Lower lobe of right lung (tissue), 2 donors: ENCODE results near the gene OSM. TPM values are rescaled to one million over a fixed set of nuclear protein-coding genes. Genes with fewer than 3 reads are reported as not detected.
A peak's percentile ranks its signal among the peaks of the same experiment; 100 is the strongest.

Experiments used
- ATAC-seq, 2 donors: fragments of 200-7000 bp; cut with Tn5 transposase; one replicate each; pipeline ENCODE4 v1.9.1; 2020 to 2022; ENCODE audit warnings: mild to moderate bottlenecking in 2 of 2, moderate library complexity in 2 of 2
- DNase-seq: peaks from one replicate; pipeline ENCODE4 v3.0.0-alpha.2; 2020
- H3K27ac ChIP-seq: fragments of 200-600 bp; one replicate; pipeline ENCODE4 v1.8.0; 2022
- H3K27me3 ChIP-seq: fragments of 200-600 bp; one replicate; pipeline ENCODE4 v1.8.0; 2022; ENCODE audit warnings: low read depth
- H3K36me3 ChIP-seq: fragments of 200-600 bp; one replicate; pipeline ENCODE4 v1.8.0; 2022; ENCODE audit warnings: mild to moderate bottlenecking
- H3K4me1 ChIP-seq: fragments of 200-600 bp; one replicate; pipeline ENCODE4 v1.8.0; 2022
- H3K4me3 ChIP-seq: fragments of 200-600 bp; one replicate; pipeline ENCODE4 v1.8.0; 2022; ENCODE audit warnings: mild to moderate bottlenecking
- H3K9me3 ChIP-seq: fragments of 200-600 bp; one replicate; pipeline ENCODE4 v1.8.0; 2022
- intact Hi-C: fragments of 100-400 bp; cut with DNase I; formaldehyde crosslinking; loops from one replicate; pipeline ENCODE4 v1.11.0; 2022
- total RNA-seq: library from RNA; stranded (reverse); fragmentation: NEBNext Ultra II Directional; extraction: Animal tissue kit (Norgen Biotek cat#: 25700); gene quantifications from one replicate; pipeline ENCODE4 v1.2.1, GENCODE V29; 2021
- TF ChIP-seq, protein P1 (sequence below): fragments of 200-600 bp; IDR thresholded peaks from one replicate; pipeline ENCODE4 v1.8.0; 2022; ENCODE audit warnings: antibody characterized with exemption, mild to moderate bottlenecking
- donor health status: DM: no; HTN: yes; CAD: no; lungs with severe emphysema.

Gene OSM
- total RNA-seq, 1 donor from 2014 or later = 1.1 TPM

DNA sequence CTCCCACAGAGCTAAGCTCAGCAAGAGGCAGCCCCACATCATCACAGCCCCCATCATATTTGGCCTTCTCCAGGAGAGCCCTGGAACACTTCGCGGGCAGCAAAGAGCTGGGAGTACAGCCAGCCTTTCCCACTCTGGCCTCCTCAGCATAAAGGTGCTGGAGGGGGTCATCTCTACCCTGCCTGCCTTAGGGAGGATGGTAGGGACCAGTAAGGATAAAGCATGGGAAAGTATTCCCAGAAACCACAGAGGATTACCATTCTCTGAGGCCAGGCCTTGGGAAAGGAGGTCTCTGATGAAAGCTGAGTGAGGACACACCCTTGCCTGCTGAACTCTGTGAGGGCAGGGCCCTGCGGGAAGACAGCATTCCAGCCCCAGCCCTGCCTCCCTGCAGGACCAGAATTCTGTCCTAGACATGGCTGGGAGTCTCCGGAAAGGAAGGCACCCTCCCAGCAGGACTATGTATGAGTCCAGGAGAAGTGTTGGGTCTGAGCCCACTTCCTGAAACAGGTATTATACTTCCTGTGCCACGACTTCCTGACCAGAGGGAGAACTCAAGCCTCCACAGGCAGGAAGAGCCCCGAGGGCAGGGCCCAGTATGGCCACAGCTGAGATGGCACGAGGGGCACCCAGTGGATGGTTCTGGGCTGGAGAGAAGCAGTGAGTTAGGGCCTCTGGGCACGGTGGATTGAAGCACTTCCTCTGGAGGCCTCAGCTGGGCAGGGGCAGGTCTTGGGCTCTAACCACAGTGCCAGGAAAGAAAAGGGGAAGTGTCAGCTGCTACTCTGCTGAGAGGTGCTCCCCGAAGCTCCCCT, 35.6 kb upstream of the OSM start:
- ATAC-seq (peak; percentile 18 to 57), DNase-seq (peak; percentile 79)
- H3K9me3 ChIP-seq = no peaks in the 10 kb centered on the region
- intact Hi-C loops = no loop called here
- peak overlapping the region; percentile 91 for H3K27ac ChIP-seq
- H3K27me3 ChIP-seq = no peaks in the 10 kb centered on the region
- H3K4me3 ChIP-seq = peak overlapping the region; percentile 14
- H3K4me1 ChIP-seq = peaks cover 97% of the 10 kb centered on the region
- TF ChIP-seq, protein P1, sequence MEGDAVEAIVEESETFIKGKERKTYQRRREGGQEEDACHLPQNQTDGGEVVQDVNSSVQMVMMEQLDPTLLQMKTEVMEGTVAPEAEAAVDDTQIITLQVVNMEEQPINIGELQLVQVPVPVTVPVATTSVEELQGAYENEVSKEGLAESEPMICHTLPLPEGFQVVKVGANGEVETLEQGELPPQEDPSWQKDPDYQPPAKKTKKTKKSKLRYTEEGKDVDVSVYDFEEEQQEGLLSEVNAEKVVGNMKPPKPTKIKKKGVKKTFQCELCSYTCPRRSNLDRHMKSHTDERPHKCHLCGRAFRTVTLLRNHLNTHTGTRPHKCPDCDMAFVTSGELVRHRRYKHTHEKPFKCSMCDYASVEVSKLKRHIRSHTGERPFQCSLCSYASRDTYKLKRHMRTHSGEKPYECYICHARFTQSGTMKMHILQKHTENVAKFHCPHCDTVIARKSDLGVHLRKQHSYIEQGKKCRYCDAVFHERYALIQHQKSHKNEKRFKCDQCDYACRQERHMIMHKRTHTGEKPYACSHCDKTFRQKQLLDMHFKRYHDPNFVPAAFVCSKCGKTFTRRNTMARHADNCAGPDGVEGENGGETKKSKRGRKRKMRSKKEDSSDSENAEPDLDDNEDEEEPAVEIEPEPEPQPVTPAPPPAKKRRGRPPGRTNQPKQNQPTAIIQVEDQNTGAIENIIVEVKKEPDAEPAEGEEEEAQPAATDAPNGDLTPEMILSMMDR = no peak
- peaks cover 59% of the 10 kb centered on the region for H3K36me3 ChIP-seq

DNA sequence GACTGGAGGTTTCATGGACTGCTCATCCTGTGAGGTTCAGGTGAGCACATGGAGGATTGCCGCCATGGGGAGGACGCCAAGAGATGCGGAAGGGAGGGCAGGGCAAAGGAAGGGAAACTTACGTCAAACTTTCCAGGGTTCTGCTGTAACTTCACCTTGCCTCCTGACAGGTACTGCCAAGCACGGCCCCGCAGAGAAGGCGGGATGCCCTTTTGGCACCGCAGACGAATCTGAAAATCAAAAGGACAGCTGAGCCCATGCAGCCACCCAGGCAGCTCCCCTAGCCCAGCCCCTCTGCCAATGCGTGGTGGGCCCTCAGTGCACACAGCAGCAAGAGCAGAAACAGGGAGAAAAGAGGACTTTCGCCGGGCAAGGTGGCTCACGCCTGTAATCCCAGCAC, 32.7 kb upstream of the OSM start:
- intact Hi-C loops = no loop called here
- peaks cover 84% of the 10 kb centered on the region for H3K36me3 ChIP-seq
- no peak overlapping the region for H3K4me3 ChIP-seq
- DNase-seq = no peak
- no peaks in the 10 kb centered on the region for H3K27me3 ChIP-seq
- ATAC-seq = no peak
- peaks cover 75% of the 10 kb centered on the region for H3K4me1 ChIP-seq
- H3K9me3 ChIP-seq = no peaks in the 10 kb centered on the region
- peak overlapping the region; percentile 67 for H3K27ac ChIP-seq
- TF ChIP-seq, protein P1 = no peak

DNA sequence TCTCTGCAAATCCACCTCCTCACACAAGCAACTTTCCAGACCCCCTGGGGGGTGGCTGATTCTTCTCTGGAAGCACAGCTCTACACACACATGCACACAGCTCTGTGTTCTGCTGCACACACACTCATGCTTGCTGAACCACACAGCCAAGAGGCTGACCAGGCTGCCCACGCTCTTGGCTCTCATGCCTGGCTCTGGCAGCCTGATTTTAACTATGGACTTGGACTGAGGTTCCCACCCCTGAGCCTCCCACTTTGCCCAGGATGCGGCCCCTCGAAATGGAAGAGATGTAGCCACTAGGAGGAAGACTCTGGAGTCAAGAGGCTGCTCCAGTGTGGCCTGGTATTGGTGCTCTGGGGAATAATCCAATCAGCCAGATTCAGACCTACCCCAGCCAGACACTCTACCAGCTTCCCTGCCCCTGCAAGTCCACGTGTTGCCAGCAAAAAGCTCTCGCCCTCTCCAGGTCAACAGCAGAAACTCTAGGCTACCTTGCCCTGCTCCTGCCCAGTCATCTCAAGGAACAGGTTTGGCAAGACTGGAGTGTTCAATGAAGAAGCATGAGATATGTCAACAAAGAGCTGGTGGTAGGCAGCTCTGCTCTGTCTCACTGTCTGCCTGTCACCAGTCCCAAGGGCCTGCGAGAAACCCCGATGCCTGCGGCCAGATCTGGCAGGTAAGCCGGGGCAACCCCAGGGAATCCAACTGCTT, 31.5 kb upstream of the OSM start:
- Histone ChIP-seq H3K4me3 (no peak overlapping the region), H3K27ac (peak overlapping the region; percentile 67), H3K36me3 (peaks cover 89% of the 10 kb centered on the region), H3K27me3 (no peaks in the 10 kb centered on the region), H3K9me3 (no peaks in the 10 kb centered on the region), H3K4me1 (peaks cover 64% of the 10 kb centered on the region)
- intact Hi-C loops = no loop called here
- ATAC-seq = peak; percentile 75 to 83
- peak; percentile 70 for DNase-seq
- TF ChIP-seq, protein P1 = no peak

DNA sequence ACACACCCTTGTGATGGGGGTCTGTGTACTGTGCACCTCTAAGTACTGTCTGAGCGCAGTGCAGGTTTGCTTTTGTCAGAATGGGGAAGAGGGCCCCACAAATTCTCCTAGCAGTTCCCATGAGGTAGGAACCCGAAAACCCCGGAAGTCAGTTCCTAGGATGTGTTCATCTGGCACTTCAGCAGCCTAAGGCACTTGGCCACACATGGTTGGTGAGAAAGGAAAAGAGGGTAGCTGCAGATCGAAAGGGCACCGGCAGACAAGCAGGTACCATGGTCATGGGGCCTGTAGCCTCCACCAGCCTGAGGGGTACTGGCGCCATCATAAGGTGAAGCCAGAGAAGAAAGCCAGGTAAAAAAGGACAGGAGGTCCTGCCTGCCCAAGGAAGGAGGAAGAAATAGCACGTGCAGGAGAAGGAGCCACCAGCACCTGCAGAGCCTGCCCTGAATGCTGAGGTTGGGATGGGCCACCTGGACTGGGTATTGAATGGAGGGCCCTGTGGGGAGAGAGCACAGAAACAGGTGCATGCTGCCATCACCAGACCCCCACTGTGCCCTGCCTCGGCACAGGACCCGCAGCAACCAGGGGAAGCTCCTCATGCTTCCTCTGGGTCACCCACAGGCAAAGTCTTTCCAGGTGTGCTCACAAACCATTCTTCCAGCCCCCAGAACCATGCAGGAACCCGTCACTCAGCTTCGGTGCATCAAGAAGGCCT, 30.8 kb upstream of the OSM start:
- no peak overlapping the region for H3K4me3 ChIP-seq
- TF ChIP-seq, protein P1 = no peak
- peaks cover 94% of the 10 kb centered on the region for H3K36me3 ChIP-seq
- ATAC-seq = no peak
- peak overlapping the region; percentile 67 for H3K27ac ChIP-seq
- H3K27me3 ChIP-seq = no peaks in the 10 kb centered on the region
- DNase-seq = no peak
- peaks cover 56% of the 10 kb centered on the region for H3K4me1 ChIP-seq
- no peaks in the 10 kb centered on the region for H3K9me3 ChIP-seq
- intact Hi-C loops = no loop called here

DNA sequence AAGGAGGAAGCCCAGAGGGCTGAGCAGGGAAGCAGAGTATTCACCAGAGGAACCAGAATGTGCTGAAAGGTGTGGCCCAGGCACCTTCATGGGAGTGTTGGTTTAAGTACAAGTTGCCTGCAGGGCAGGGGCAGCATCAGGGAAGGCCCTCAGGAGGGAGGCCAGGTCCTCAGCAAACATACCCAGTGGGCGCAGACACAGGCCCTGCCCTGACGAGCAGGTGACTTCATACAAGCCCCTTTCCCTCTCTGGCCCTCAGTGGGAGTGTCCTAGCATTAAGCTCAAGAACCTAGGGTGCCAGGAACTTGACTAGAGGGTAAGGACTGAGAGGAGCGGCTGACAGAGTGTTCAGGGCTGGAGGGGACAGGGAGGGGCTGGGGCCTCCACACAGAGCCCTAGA, 30.2 kb upstream of the OSM start:
- Histone ChIP-seq H3K4me3 (no peak overlapping the region), H3K9me3 (no peaks in the 10 kb centered on the region), H3K36me3 (peaks cover 95% of the 10 kb centered on the region), H3K27me3 (no peaks in the 10 kb centered on the region), H3K27ac (peak overlapping the region; percentile 67), H3K4me1 (peaks cover 55% of the 10 kb centered on the region)
- DNase-seq = no peak
- TF ChIP-seq, protein P1 = no peak
- peak; percentile 11 to 33 for ATAC-seq
- intact Hi-C loops = no loop called here
